ENCODE measurements around the gene CADPS2. TPM values are rescaled to one million over a fixed set of nuclear protein-coding genes. Genes with fewer than 3 reads are reported as not detected.

Gene CADPS2
- total RNA-seq, 3 donors from 2014 or later (not counting 1 experiment from before 2014, with no cell fraction given), result not detected

GRCh38 chr7:122423591-122423990, 462.7 kb downstream of the CADPS2 start:
- 80% methylated on average over 3 of the region's 4 CpGs for WGBS (ENCODE audit: insufficient coverage)
- Mint-ChIP-seq H3K9me3 (peaks cover 5 to 7% of the 10 kb centered on the region in 2 donors), H3K4me1 (no peaks in the 10 kb centered on the region), H3K27ac (no peak overlapping the region), H3K27me3 (ENCODE audit: low read depth in 2 of 2) (no peaks in the 10 kb centered on the region), H3K36me3 (no peaks in the 10 kb centered on the region), H3K4me3 (no peak overlapping the region)
- no peak for ATAC-seq
- no peak overlapping the region for H3K4me3 ChIP-seq (ENCODE audit: low read length)
- no peaks in the 10 kb centered on the region for H3K36me3 ChIP-seq (ENCODE audit: control insufficient read depth, insufficient read depth, low read length)
- H3K27me3 ChIP-seq (ENCODE audit: control insufficient read depth, insufficient read depth, low read length), result no peaks in the 10 kb centered on the region
- no peak for TF ChIP-seq CTCF (IDR thresholded peaks at IDR 0.05)
- intact Hi-C loops (cut with micrococcal nuclease), result no loop called here
- no peaks in the 10 kb centered on the region for H3K4me1 ChIP-seq (ENCODE audit: control insufficient read depth, insufficient read depth, low read length)
- no peak overlapping the region for H3K27ac ChIP-seq (ENCODE audit: low read length)
- H3K9me3 ChIP-seq (ENCODE audit: control insufficient read depth, insufficient read depth, low read length), result no peaks in the 10 kb centered on the region
- DNase-seq, result no peak

- Histone ChIP-seq H3K27me3 (ENCODE audit: control insufficient read depth, insufficient read depth, low read length) (no peaks in the 10 kb centered on the region), H3K36me3 (ENCODE audit: control insufficient read depth, insufficient read depth, low read length) (no peaks in the 10 kb centered on the region), H3K4me3 (ENCODE audit: low read length) (no peak overlapping the region), H3K4me1 (ENCODE audit: control insufficient read depth, insufficient read depth, low read length) (no peaks in the 10 kb centered on the region), H3K9me3 (ENCODE audit: control insufficient read depth, insufficient read depth, low read length) (no peaks in the 10 kb centered on the region), H3K27ac (ENCODE audit: low read length) (no peak overlapping the region)
- peaks cover 9 to 11% of the 10 kb centered on the region in 2 donors for H3K9me3 Mint-ChIP-seq
- H3K36me3 Mint-ChIP-seq, result no peaks in the 10 kb centered on the region
- WGBS (ENCODE audit: insufficient coverage), result 68% methylated on average over 2 of the region's 2 CpGs
- H3K27me3 Mint-ChIP-seq (ENCODE audit: low read depth in 2 of 2), result no peaks in the 10 kb centered on the region
- DNase-seq (no peak), ATAC-seq (no peak)
- no peak for TF ChIP-seq CTCF (IDR thresholded peaks at IDR 0.05)
- H3K4me1 Mint-ChIP-seq, result no peaks in the 10 kb centered on the region
- intact Hi-C loops (cut with micrococcal nuclease), result no loop called here
- no peak overlapping the region for H3K4me3 Mint-ChIP-seq
- no peak overlapping the region for H3K27ac Mint-ChIP-seq
Measured at GRCh38 chr7:122416336-122416735, 469.9 kb downstream of the CADPS2 start.

- WGBS (ENCODE audit: insufficient coverage), result no CpG with 5 or more reads among the region's 1 CpG
- Mint-ChIP-seq H3K27ac (no peak overlapping the region), H3K4me3 (no peak overlapping the region), H3K36me3 (no peaks in the 10 kb centered on the region), H3K27me3 (ENCODE audit: low read depth in 2 of 2) (no peaks in the 10 kb centered on the region), H3K9me3 (peaks cover 7 to 11% of the 10 kb centered on the region in 2 donors), H3K4me1 (no peaks in the 10 kb centered on the region)
- Histone ChIP-seq H3K36me3 (ENCODE audit: control insufficient read depth, insufficient read depth, low read length) (no peaks in the 10 kb centered on the region), H3K27ac (ENCODE audit: low read length) (no peak overlapping the region), H3K4me1 (ENCODE audit: control insufficient read depth, insufficient read depth, low read length) (no peaks in the 10 kb centered on the region), H3K4me3 (ENCODE audit: low read length) (no peak overlapping the region), H3K9me3 (ENCODE audit: control insufficient read depth, insufficient read depth, low read length) (no peaks in the 10 kb centered on the region), H3K27me3 (ENCODE audit: control insufficient read depth, insufficient read depth, low read length) (no peaks in the 10 kb centered on the region)
- DNase-seq (no peak), ATAC-seq (no peak)
- no peak for TF ChIP-seq CTCF (IDR thresholded peaks at IDR 0.05)
- intact Hi-C loops (cut with micrococcal nuclease), result no loop called here
Measured at GRCh38 chr7:122415510-122415909, 470.8 kb downstream of the CADPS2 start.

- 77% methylated on average over 1 of the region's 1 CpG for WGBS (ENCODE audit: insufficient coverage)
- Histone ChIP-seq H3K36me3 (ENCODE audit: control insufficient read depth, insufficient read depth, low read length) (no peaks in the 10 kb centered on the region), H3K9me3 (ENCODE audit: control insufficient read depth, insufficient read depth, low read length) (no peaks in the 10 kb centered on the region), H3K4me3 (ENCODE audit: low read length) (no peak overlapping the region), H3K27ac (ENCODE audit: low read length) (no peak overlapping the region), H3K4me1 (ENCODE audit: control insufficient read depth, insufficient read depth, low read length) (no peaks in the 10 kb centered on the region), H3K27me3 (ENCODE audit: control insufficient read depth, insufficient read depth, low read length) (no peaks in the 10 kb centered on the region)
- no peaks in the 10 kb centered on the region for H3K4me1 Mint-ChIP-seq
- intact Hi-C loops (cut with micrococcal nuclease), result no loop called here
- no peak for TF ChIP-seq CTCF (IDR thresholded peaks at IDR 0.05)
- H3K27me3 Mint-ChIP-seq (ENCODE audit: low read depth in 2 of 2), result no peaks in the 10 kb centered on the region
- H3K4me3 Mint-ChIP-seq, result no peak overlapping the region
- ATAC-seq (no peak), DNase-seq (no peak)
- H3K36me3 Mint-ChIP-seq, result no peaks in the 10 kb centered on the region
- H3K9me3 Mint-ChIP-seq, result peaks cover 7 to 9% of the 10 kb centered on the region in 2 donors
- no peak overlapping the region for H3K27ac Mint-ChIP-seq
Measured at GRCh38 chr7:122413339-122413738, 472.9 kb downstream of the CADPS2 start.
